Activated CD4-positive, alpha-beta T cell treated with anti-CD3 and anti-CD28 coated beads, Interleukin-2, Interleukin-6, amounts not matched to agents 100 ng/mL and 50 ng/mL, durations not matched to agents 16 hours and 8 hours (primary cell): ENCODE measurements around the gene SLC37A1.
"Not testable (repeated sequence)": the region's sequence is repeated elsewhere in the genome, so short reads cannot be mapped to it uniquely, and the experiment has no call there.

Experiments
- DNase-seq: peaks from one replicate; pipeline ENCODE4 v3.0.0-alpha.2; 2020

The SLC37A1 gene

DNA sequence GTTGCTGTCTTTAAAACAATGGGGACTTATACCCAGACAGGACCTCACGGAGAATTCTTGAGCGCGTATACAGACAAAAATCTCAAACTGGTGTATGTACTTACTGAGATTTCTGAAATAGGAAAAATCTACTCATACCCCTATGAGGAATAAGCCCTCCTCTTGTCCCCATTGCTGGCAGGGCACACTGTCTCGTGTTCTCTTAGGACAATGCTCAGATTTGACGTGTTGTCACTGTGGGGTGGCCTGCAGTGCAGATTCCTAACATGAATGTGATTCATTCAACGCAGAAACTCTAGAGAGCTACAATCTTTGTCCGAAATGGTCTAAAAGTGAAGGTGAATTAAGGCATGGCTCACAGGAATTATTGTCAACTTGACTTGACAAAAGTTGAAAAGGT is 108.6 kb downstream of the SLC37A1 start:
- DNase-seq, result no peak

DNA sequence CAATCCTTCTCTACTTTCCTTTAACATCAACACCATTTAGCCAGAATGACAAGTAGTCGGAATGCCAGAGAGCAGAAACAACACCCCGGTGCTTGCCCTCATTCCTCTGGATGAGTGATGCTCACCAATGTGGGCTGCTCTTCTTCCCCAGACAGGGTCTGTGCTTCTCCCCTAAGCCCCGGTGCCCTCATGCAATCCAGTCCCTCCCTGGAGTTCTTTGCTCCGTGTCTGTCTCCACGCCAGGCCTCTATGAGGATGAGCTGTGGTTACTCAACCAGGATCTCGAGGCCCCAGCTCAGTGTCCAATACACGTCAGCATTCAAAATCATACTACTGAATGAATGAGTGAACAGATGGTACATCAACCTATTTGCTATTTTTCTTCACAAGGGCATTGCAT is 110.0 kb downstream of the SLC37A1 start:
- no peak for DNase-seq

DNA sequence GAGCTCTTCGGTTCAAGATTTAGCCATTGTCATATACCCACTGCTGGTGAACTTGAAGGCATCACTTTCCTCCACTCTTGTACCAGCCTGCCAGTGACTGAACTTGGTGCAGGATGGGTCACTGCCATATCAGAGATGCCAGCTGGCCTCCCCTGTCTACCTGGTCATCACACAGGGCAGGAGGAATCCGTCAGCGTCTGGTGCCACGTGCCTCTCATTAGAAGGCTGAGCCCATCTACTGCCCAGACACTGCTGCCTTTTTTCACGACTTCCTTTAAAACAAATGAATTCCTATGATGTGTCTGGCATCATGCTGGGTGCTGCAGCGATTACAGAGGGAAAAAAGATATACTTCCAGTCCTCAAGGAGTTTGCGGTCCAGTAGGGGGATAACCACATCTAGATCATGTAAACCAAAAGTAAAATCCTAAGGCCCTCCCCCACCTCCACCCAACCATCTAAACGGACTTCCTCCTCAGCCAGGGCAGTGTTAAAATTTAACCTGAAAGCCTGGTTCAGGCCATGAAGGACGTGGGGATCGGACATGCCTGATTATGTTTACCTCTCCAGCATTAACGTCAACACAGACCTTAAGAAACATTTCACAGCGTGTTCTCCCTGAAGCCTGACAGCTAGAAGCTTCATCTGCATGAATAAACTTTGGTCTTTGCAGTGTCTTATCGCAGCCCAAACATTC is 110.6 kb downstream of the SLC37A1 start:
- DNase-seq, result no peak

DNA sequence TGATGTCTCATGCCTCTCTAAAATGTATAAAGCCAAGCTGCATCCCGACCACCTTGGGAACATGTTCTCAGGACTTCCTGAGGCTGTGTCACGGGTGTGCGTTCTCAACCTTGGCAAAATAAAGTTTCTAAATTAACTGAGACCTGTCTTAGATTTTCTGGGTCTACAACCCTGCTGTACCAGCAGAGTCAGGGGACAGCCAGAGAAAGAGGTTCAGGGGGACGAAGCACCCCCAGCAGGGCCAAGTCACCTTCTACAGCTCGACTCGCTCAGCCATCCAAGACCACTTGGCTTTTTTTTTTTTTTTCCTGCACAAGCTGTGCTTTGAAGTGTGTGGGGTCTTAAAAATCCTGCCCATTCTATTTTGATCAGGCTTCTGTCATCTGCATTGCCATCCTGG is 111.3 kb downstream of the SLC37A1 start:
- DNase-seq, result no peak

DNA sequence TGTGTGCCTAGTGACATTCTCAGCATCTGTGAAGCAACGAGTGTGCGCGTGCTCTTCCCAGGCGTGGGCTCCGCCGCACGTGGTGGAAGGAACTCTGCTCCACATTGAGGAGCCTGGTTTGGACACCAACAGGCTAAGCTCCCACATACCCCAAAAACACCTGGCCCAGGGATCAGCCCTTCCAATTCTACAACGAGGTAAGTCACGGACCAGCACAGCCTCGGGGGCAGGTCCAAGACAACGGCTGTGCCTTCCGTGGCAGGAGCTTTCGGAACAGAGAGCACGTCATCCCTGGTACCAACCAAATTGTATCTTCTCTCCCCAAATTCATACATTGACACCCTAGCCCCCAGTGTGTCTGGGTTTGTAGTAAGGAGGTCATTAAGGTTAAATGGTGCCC is 112.5 kb downstream of the SLC37A1 start:
- no peak for DNase-seq

DNA sequence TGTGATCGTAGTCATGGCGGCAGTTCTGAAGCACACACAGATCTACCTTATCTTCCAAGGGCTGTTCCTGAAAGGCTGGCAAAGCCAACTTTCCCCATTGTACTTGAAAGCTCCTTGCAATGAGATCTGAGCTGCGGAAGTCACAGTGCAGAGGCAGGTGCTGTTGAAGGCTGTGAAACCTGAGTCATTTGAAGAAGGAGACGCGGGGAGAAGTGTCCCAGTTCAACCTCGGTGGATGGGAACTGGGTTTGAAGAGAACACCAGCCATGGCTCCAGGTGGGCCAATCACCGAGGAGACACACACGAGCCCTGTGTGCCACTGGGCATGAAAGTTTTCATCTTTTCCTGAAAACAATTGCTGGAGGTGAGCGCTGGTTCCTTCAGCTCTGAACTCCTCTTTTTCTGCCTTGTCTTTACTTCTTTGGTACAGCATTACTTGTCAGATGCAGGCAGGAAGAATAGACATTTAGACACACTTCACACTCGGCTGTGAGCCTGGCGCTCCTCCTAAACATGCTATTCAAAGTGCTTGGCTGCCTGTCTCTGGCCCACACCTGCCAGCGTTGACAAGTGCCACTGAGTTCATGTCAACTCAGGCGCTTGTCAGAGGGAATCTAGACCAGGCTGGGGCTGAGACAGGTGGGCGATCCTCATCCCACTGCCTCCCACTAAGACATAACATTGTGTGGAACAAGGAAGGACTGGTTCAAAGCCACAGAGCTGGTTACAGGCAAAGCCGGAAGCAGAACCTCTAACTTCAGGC is 114.1 kb downstream of the SLC37A1 start:
- DNase-seq, result no peak

DNA sequence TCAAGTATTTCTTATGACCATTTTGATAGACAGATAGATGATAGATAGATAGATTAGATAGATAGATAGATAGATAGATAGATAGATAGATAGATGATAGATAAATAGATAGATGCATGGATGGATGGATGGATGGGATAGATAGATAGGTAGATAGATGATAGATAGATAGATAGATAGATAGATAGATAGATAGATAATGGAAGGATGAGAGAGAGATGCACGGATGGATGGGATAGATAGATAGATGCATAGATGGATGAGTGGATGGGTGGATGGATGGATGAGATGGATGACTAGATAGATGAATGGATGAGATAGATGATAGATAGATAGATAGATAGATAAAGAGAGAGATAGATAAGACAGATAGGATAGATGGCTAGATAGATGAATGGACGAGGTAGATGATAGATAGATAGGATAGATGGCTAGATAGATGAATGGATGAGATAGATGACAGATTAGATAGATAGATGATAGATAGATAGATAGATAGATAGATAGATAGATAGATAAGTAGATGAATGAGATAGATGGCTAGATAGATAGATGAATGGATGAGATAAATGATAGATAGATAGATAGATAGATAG is 114.9 kb downstream of the SLC37A1 start:
- not testable (repeated sequence) for DNase-seq

DNA sequence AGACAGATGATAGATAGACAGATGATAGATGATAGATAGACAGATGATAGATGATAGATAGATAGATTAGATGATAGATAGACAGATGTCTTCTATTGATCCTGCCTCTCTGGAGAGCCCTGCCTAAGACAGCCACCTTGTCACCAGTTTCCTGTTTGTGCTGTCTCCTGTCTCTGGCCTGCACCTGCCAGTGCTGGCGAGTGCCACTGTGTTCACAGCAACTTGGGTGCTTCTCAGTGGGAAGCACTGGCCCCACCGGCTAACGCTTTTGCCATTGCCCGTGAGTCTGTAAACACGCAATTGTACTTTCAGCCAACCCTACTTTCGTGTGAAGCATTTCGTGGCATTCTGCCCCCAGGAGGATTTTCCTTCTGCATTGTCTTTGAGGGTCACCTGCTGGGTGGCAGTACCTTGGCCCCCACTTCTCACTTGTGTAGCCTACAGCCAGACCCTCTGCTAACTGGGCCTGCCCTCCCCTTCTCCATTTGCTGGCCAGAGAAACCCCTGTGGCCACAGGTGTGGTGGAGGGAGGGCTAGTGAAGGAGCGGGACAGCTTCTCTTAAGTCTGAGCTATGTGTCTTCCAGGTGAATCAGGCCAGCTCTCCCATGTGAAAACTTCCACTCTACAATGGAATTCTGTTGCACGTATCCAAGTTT is 116.4 kb downstream of the SLC37A1 start:
- no peak for DNase-seq

DNA sequence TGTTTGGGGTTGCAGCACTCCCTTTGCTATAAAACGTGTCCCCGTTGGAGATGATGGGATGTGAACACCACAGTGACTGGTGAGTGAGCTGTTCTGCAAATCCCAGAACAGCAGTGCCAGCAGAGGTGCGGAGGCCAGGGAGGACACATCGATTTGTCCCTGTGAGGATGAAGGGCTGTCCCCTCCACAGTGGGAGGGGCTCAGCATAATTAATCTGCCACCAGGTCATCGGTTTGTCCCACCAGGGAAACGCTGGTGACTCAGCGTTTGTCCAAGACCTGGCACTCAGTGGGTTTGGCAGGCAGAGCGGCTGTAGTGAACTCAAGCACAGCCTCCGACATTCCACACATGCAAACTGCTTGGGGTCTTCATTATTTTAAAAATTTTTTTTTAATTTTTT is 117.0 kb downstream of the SLC37A1 start:
- DNase-seq, result no peak
